Measurements from ENCODE around the gene KATNAL1. TPM values are rescaled to one million over a fixed set of nuclear protein-coding genes. Genes with fewer than 3 reads are reported as not detected.
A peak's percentile ranks its signal among the peaks of the same experiment; 100 is the strongest.

The KATNAL1 gene
- total RNA-seq, 1 experiment from 2014 or later = 11.2 TPM

GRCh38 chr13:30241532-30241931 is 65.8 kb downstream of the KATNAL1 start:
- Histone ChIP-seq H2BK20ac (ENCODE audit: low read depth, low read length, poor library complexity, severe bottlenecking) (no peak overlapping the region), H3K23me2 (ENCODE audit: insufficient read length, low read depth, low read length, poor library complexity, severe bottlenecking) (no peaks in the 10 kb centered on the region), H3K4ac (ENCODE audit: low read depth, low read length) (no peak overlapping the region), H4K5ac (ENCODE audit: insufficient read length, low read depth, low read length) (no peak overlapping the region), H3K4me1 (ENCODE audit: insufficient read depth, low read length) (no peaks in the 10 kb centered on the region), H3K79me1 (ENCODE audit: insufficient read depth, low read depth, low read length, poor library complexity, severe bottlenecking) (no peaks in the 10 kb centered on the region), H3K79me2 (ENCODE audit: insufficient read depth, low read length) (no peaks in the 10 kb centered on the region), H3K4me2 (ENCODE audit: insufficient read depth, insufficient read length, low read length) (no peak overlapping the region), H3K27me3 (ENCODE audit: insufficient read depth, low read length) (no peaks in the 10 kb centered on the region), H3K18ac (ENCODE audit: insufficient read length, low read depth, low read length) (no peak overlapping the region), H3K9ac (ENCODE audit: extremely low read depth, insufficient read length, low read length) (no peak overlapping the region), H4K8ac (replicated peaks; ENCODE audit: insufficient read length, low read depth, low read length) (no peak overlapping the region), H2BK12ac (ENCODE audit: insufficient read length, low read depth, low read length) (no peak overlapping the region), H3K14ac (ENCODE audit: insufficient read depth, low read length) (no peak overlapping the region), H3K27ac (ENCODE audit: insufficient read length, low read depth, low read length) (no peak overlapping the region), H2BK120ac (ENCODE audit: low read depth, low read length, poor library complexity, severe bottlenecking) (no peak overlapping the region), H3K56ac (ENCODE audit: insufficient read length, low read depth, low read length) (no peak overlapping the region), H4K20me1 (ENCODE audit: control insufficient read depth, insufficient read depth, insufficient read length) (no peaks in the 10 kb centered on the region), H2BK5ac (ENCODE audit: insufficient read length, low read length) (no peak overlapping the region), H3K23ac (ENCODE audit: insufficient read length, low read depth, low read length) (no peak overlapping the region), H3K9me3 (ENCODE audit: control insufficient read depth, low read depth, low read length) (no peaks in the 10 kb centered on the region), H2BK15ac (ENCODE audit: low read depth, low read length) (no peak overlapping the region), H2AFZ (ENCODE audit: low read length) (no peak overlapping the region), H2AK5ac (ENCODE audit: insufficient read length, low read length) (no peak overlapping the region), H3T11ph (ENCODE audit: low read length) (no peak overlapping the region), H4K91ac (ENCODE audit: insufficient read length, low read depth, low read length) (no peak overlapping the region)
- WGBS (ENCODE audit: extremely low coverage, insufficient read length, low lambda C conversion rate) = no CpG with 5 or more reads among the region's 2 CpGs
- Mint-ChIP-seq H3K9me3 (no peaks in the 10 kb centered on the region), H3K4me3 (no peak overlapping the region), H3K27ac (peak overlapping the region in 1 of 3 experiments; percentile 22; a peak in 1 of 7 replicates), H3K36me3 (ENCODE audit: insufficient read depth in 1 of 3, low read depth in 3 of 3) (peaks cover 2 to 14% (median 11%) of the 10 kb centered on the region in 3 experiments; a peak in 4 of 7 replicates), H3K4me1 (no peaks in the 10 kb centered on the region), H3K27me3 (ENCODE audit: low read depth) (no peaks in the 10 kb centered on the region)
- DNase-seq = no peak
- TF ChIP-seq, protein P1, sequence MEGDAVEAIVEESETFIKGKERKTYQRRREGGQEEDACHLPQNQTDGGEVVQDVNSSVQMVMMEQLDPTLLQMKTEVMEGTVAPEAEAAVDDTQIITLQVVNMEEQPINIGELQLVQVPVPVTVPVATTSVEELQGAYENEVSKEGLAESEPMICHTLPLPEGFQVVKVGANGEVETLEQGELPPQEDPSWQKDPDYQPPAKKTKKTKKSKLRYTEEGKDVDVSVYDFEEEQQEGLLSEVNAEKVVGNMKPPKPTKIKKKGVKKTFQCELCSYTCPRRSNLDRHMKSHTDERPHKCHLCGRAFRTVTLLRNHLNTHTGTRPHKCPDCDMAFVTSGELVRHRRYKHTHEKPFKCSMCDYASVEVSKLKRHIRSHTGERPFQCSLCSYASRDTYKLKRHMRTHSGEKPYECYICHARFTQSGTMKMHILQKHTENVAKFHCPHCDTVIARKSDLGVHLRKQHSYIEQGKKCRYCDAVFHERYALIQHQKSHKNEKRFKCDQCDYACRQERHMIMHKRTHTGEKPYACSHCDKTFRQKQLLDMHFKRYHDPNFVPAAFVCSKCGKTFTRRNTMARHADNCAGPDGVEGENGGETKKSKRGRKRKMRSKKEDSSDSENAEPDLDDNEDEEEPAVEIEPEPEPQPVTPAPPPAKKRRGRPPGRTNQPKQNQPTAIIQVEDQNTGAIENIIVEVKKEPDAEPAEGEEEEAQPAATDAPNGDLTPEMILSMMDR (conservative IDR thresholded peaks at IDR 0.05) = no peak
